HG02938 (cell line): ENCODE measurements around the gene ABCB11.
"Not testable (repeated sequence)": the region's sequence is repeated elsewhere in the genome, so short reads cannot be mapped to it uniquely, and the experiment has no call there.

Experiments used
- ATAC-seq: cut with Tn5 transposase; IDR thresholded peaks from one replicate; pipeline ENCODE4 v1.9.1; 2021; ENCODE audit warnings: mild to moderate bottlenecking, moderate library complexity; ENCODE audit not compliant: unreplicated experiment

The ABCB11 gene

GRCh38 chr2:168939061-168939460 is 92.1 kb downstream of the ABCB11 start:
- ATAC-seq: no peak

- ATAC-seq: no peak
Measured at GRCh38 chr2:168935810-168936581, 95.1 kb downstream of the ABCB11 start.

- no peak for ATAC-seq
Measured at GRCh38 chr2:168934826-168935225, 96.3 kb downstream of the ABCB11 start.

GRCh38 chr2:168932174-168932573 is 99.0 kb downstream of the ABCB11 start:
- not testable (repeated sequence) for ATAC-seq

- no peak for ATAC-seq
Measured at GRCh38 chr2:168930242-168930641, 100.9 kb downstream of the ABCB11 start.

GRCh38 chr2:168929031-168929430 is 102.1 kb downstream of the ABCB11 start:
- no peak for ATAC-seq

- ATAC-seq: no peak
Measured at GRCh38 chr2:168928113-168928831, 102.9 kb downstream of the ABCB11 start.

GRCh38 chr2:168926621-168927386 is 104.3 kb downstream of the ABCB11 start:
- ATAC-seq: no peak

- peak; percentile 65 for ATAC-seq
Measured at GRCh38 chr2:168920504-168921157, 110.5 kb downstream of the ABCB11 start.

GRCh38 chr2:168916331-168916675 is 114.8 kb downstream of the ABCB11 start:
- ATAC-seq: no peak

GRCh38 chr2:168915441-168916330 is 115.4 kb downstream of the ABCB11 start:
- no peak for ATAC-seq

GRCh38 chr2:168913495-168913894 is 117.6 kb downstream of the ABCB11 start:
- no peak for ATAC-seq

- ATAC-seq: no peak
Measured at GRCh38 chr2:168912901-168913369, 118.2 kb downstream of the ABCB11 start.

GRCh38 chr2:168912466-168912865 is 118.7 kb downstream of the ABCB11 start:
- ATAC-seq: no peak

- ATAC-seq: no peak
Measured at GRCh38 chr2:168910330-168910729, 120.8 kb downstream of the ABCB11 start.

GRCh38 chr2:168907940-168908662 is 123.0 kb downstream of the ABCB11 start:
- no peak for ATAC-seq

GRCh38 chr2:168904358-168904757 is 126.8 kb downstream of the ABCB11 start:
- no peak for ATAC-seq

- no peak for ATAC-seq
Measured at GRCh38 chr2:168903888-168904287, 127.2 kb downstream of the ABCB11 start.

GRCh38 chr2:168901003-168901402 is 130.1 kb downstream of the ABCB11 start, which contains the start of gene G6PC2:
TSS of gene G6PC2 (plus strand) at chr2:168901291. CDS start at chr2:168901332, 41 bp downstream.
- ATAC-seq: no peak
